NCI-H2081 (cell line): Measurements from ENCODE around the gene LRRTM2.
"Not testable (repeated sequence)": the region's sequence is repeated elsewhere in the genome, so short reads cannot be mapped to it uniquely, and the experiment has no call there.

Experiments
- DNase-seq, 2 experiments: peaks; one replicate each; lab custom pipeline; 2025; lab: John Stamatoyannopoulos, UW

LRRTM2 gene

GRCh38 chr5:138874771-138875551 lies at the start of gene LRRTM2:
LRRTM2 (minus strand) TSS chr5:138875335; CDS start chr5:138874911, 424 bp downstream.
- DNase-seq, result no peak

GRCh38 chr5:138922494-138922893 lies 47.4 kb upstream of the LRRTM2 start:
- DNase-seq, result no peak

GRCh38 chr5:138921362-138921761 lies 46.2 kb upstream of the LRRTM2 start:
- not testable (repeated sequence) for DNase-seq

GRCh38 chr5:138920181-138920580 lies 45.0 kb upstream of the LRRTM2 start:
- no peak for DNase-seq

GRCh38 chr5:138918686-138919085 lies 43.6 kb upstream of the LRRTM2 start:
- DNase-seq, result no peak

- no peak for DNase-seq
Measured at GRCh38 chr5:138914338-138914737, 39.2 kb upstream of the LRRTM2 start.

GRCh38 chr5:138913773-138914172 lies 38.6 kb upstream of the LRRTM2 start:
- no peak for DNase-seq

- no peak for DNase-seq
Measured at GRCh38 chr5:138912093-138912492, 37.0 kb upstream of the LRRTM2 start.

- no peak for DNase-seq
Measured at GRCh38 chr5:138911441-138911840, 36.3 kb upstream of the LRRTM2 start.

GRCh38 chr5:138910546-138911185 lies 35.5 kb upstream of the LRRTM2 start:
- DNase-seq, result no peak

- no peak for DNase-seq
Measured at GRCh38 chr5:138909734-138910133, 34.6 kb upstream of the LRRTM2 start.

GRCh38 chr5:138905541-138905940 lies 30.4 kb upstream of the LRRTM2 start:
- no peak for DNase-seq

- no peak for DNase-seq
Measured at GRCh38 chr5:138903130-138903775, 28.1 kb upstream of the LRRTM2 start.

- DNase-seq, result no peak
Measured at GRCh38 chr5:138901716-138902115, 26.6 kb upstream of the LRRTM2 start.

GRCh38 chr5:138900281-138900965 lies 25.3 kb upstream of the LRRTM2 start:
- DNase-seq, result no peak

- no peak for DNase-seq
Measured at GRCh38 chr5:138898742-138899141, 23.6 kb upstream of the LRRTM2 start.

GRCh38 chr5:138898299-138898698 lies 23.2 kb upstream of the LRRTM2 start:
- no peak for DNase-seq

GRCh38 chr5:138895918-138896317 lies 20.8 kb upstream of the LRRTM2 start:
- DNase-seq, result no peak

- DNase-seq, result no peak
Measured at GRCh38 chr5:138890644-138891043, 15.5 kb upstream of the LRRTM2 start.

- DNase-seq, result no peak
Measured at GRCh38 chr5:138889994-138890393, 14.9 kb upstream of the LRRTM2 start.

GRCh38 chr5:138884554-138884953 lies 9.4 kb upstream of the LRRTM2 start:
- no peak for DNase-seq

- DNase-seq, result no peak
Measured at GRCh38 chr5:138884094-138884493, 9.0 kb upstream of the LRRTM2 start.
